Measurements from ENCODE around the gene DSTN. TPM values are rescaled to one million over a fixed set of nuclear protein-coding genes. Genes with fewer than 3 reads are reported as not detected.

The DSTN gene
- 268 TPM for total RNA-seq

GRCh38 chr20:17569616-17570346 lies at the start of gene DSTN:
Gene DSTN, plus strand, starts transcription at chr20:17570075. Its CDS starts 134 bp downstream, at chr20:17570209.

GRCh38 chr20:17530716-17531664 lies 38.9 kb upstream of the DSTN start, which contains the start of gene BFSP1:
Gene BFSP1, minus strand, starts transcription at chr20:17531379. Its CDS starts 50 bp downstream, at chr20:17531329.

Other genes with a start within 250 kb of the DSTN start
- gene BFSP1, start 38.7 kb upstream of the DSTN start, total RNA-seq, result 2.5 TPM
- 12.0 TPM for gene RRBP1, start 112.2 kb downstream of the DSTN start, total RNA-seq
- not detected for gene BANF2, start 129.9 kb downstream of the DSTN start, total RNA-seq